Measurements from ENCODE around the gene ARHGAP33.

Gene ARHGAP33

GRCh38 chr19:35775298-35776101 is at the start of gene ARHGAP33:
ARHGAP33 (plus strand) TSS chr19:35775564; CDS start chr19:35775659, 95 bp downstream.
- peak within 1 kb of the TSS; percentile 78 for H3K4me3 ChIP-seq (ENCODE audit: low read depth, low read length)

- no peak overlapping the region for H3K4me3 ChIP-seq (ENCODE audit: low read depth, low read length)
Observed at GRCh38 chr19:35727053-35727955, 48.1 kb upstream of the ARHGAP33 start.

GRCh38 chr19:35727956-35728706 is 47.2 kb upstream of the ARHGAP33 start:
- no peak overlapping the region for H3K4me3 ChIP-seq (ENCODE audit: low read depth, low read length)

- H3K4me3 ChIP-seq (ENCODE audit: low read depth, low read length) = no peak overlapping the region
Observed at GRCh38 chr19:35729021-35729420, 46.3 kb upstream of the ARHGAP33 start.

- H3K4me3 ChIP-seq (ENCODE audit: low read depth, low read length) = no peak overlapping the region
Observed at GRCh38 chr19:35729763-35730162, 45.6 kb upstream of the ARHGAP33 start.

- H3K4me3 ChIP-seq (ENCODE audit: low read depth, low read length) = no peak overlapping the region
Observed at GRCh38 chr19:35730326-35730725, 45.0 kb upstream of the ARHGAP33 start.

GRCh38 chr19:35731353-35731752 is 44.0 kb upstream of the ARHGAP33 start:
- H3K4me3 ChIP-seq (ENCODE audit: low read depth, low read length) = no peak overlapping the region

GRCh38 chr19:35731779-35732405 is 43.5 kb upstream of the ARHGAP33 start:
- H3K4me3 ChIP-seq (ENCODE audit: low read depth, low read length) = no peak overlapping the region

GRCh38 chr19:35732540-35733179 is 42.7 kb upstream of the ARHGAP33 start:
- H3K4me3 ChIP-seq (ENCODE audit: low read depth, low read length) = no peak overlapping the region

GRCh38 chr19:35733180-35734125 is 41.9 kb upstream of the ARHGAP33 start:
- H3K4me3 ChIP-seq (ENCODE audit: low read depth, low read length) = no peak overlapping the region

- H3K4me3 ChIP-seq (ENCODE audit: low read depth, low read length) = no peak overlapping the region
Observed at GRCh38 chr19:35734273-35734672, 41.1 kb upstream of the ARHGAP33 start.

GRCh38 chr19:35734889-35735288 is 40.5 kb upstream of the ARHGAP33 start:
- H3K4me3 ChIP-seq (ENCODE audit: low read depth, low read length) = no peak overlapping the region

- no peak overlapping the region for H3K4me3 ChIP-seq (ENCODE audit: low read depth, low read length)
Observed at GRCh38 chr19:35736913-35737886, 38.2 kb upstream of the ARHGAP33 start.

- no peak overlapping the region for H3K4me3 ChIP-seq (ENCODE audit: low read depth, low read length)
Observed at GRCh38 chr19:35738021-35738886, 37.1 kb upstream of the ARHGAP33 start.

GRCh38 chr19:35738887-35739229 is 36.5 kb upstream of the ARHGAP33 start:
- no peak overlapping the region for H3K4me3 ChIP-seq (ENCODE audit: low read depth, low read length)

GRCh38 chr19:35739275-35740107 is 35.9 kb upstream of the ARHGAP33 start:
- H3K4me3 ChIP-seq (ENCODE audit: low read depth, low read length) = peak overlapping the region; percentile 61
